Cardiac septum (tissue), 1 donor: Measurements from ENCODE around the gene PPP1R14D. TPM values are rescaled to one million over a fixed set of nuclear protein-coding genes. Genes with fewer than 3 reads are reported as not detected.

Source experiments
- DNase-seq: peaks from one replicate; pipeline ENCODE4 v3.0.0-alpha.2; 2020; ENCODE audit warnings: low spot score
- intact Hi-C: fragments of 100-400 bp; cut with DNase I; formaldehyde crosslinking; loops from one replicate; pipeline ENCODE4 v1.14.0; 2022
- total RNA-seq: library from RNA; stranded (reverse); fragmentation: NEBNext Ultra II Directional; extraction: Animal tissue kit (Norgen Biotek cat#: 25700); gene quantifications from one replicate; pipeline ENCODE4 v1.2.1, GENCODE V29; 2021
- donor health status: DM: no; HTN: no; CAD: no.

Gene PPP1R14D
- total RNA-seq, 1 donor from 2014 or later = not detected

DNA sequence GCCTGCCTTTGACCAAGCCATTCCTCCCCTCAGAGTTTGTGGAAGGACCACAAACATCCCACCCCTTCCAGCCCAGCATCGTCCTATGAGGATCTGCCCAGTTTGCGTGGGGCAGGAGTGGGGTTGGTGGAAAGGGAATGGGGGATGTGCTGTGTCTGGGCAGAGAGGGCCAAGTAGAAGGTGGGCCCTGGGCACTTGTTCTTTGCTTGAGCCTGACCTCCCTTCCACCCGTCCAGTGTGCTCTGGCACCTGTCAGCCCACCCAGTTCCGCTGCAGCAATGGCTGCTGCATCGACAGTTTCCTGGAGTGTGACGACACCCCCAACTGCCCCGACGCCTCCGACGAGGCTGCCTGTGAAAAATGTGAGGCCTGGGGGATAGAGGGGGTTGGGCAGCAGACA is 25.7 kb upstream of the PPP1R14D start:
- intact Hi-C loops = loop anchor here (10.0 kb wide), 1 partner anchor 331 kb away; no protein-coding TSS in a partner anchor

DNA sequence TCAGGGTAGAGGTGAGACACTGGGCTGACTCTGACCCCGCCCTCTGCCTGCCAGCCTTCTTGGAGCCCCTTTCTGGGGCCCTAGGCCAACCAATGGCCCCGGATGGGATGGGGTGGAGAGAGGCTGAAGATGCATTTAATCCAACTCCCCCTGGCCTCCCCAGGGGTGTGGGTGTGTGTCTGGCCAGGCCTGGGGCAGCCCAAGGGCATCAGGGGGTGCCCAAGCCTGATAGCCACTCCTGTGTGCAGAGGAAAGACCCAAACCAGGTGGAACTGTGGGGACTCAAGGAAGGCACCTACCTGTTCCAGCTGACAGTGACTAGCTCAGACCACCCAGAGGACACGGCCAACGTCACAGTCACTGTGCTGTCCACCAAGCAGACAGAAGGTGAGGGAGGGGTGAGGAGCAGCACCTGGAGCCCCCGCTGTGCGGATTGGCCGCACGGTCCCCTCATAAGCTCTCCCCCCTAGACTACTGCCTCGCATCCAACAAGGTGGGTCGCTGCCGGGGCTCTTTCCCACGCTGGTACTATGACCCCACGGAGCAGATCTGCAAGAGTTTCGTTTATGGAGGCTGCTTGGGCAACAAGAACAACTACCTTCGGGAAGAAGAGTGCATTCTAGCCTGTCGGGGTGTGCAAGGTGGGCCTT is 24.9 kb upstream of the PPP1R14D start:
- intact Hi-C loops = loop anchor here (10.0 kb wide), 1 partner anchor 331 kb away; no protein-coding TSS in a partner anchor
- DNase-seq = no peak

More for the DNA sequence above, 25.7 kb upstream of the PPP1R14D start:
- DNase-seq = no peak

DNA sequence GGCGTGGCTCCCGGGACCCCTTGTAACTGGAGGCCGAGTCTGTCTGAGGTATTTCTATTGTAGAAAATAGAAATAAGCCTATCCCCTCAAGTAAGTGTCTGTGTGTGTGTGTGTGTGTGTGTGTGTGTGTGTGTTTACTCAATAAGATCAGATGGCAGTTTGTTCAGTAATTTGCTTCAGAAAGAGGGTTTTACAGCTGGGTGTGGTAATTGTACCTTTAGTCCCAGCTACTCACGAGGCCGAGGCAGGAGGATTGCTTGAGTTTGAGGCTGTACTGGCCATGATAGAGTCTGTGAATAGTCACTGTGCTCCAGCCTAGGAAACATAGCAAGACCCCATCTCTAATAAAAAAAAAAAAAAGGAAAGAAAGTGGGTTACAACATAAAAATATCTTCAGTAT is 24.0 kb upstream of the PPP1R14D start:
- no peak for DNase-seq

DNA sequence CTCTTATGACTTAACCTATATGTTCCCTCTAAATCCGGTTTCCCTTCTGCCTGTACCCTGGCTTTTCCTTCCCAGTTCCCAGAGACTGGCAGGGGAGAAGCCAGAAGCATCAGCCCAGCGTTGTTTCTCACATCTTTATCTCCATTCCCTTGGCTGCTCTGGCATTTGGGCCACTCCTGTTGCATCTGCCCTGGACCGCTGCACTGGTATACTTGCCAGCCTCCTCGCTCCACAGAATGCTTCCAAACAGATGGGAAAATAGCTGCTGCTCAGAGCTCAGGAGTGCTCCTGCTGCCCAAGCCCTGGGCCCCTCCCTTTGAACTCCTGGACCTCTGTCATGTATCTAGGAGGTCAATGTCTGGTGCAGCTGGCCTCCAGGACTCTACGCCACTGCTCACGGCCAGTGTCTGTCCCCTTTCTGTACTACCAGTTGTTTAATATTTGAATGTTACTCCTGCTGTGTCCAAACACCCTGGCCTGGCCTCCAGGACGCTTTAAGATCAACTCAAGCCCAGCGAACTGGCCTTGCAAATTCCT is 22.1 kb upstream of the PPP1R14D start:
- no peak for DNase-seq
- intact Hi-C loops = loop anchor here (10.0 kb wide), 1 partner anchor 334 kb away; no protein-coding TSS in a partner anchor

More for the DNA sequence above, 24.0 kb upstream of the PPP1R14D start:
- intact Hi-C loops = loop anchor here (10.0 kb wide), 1 partner anchor 332 kb away; no protein-coding TSS in a partner anchor

DNA sequence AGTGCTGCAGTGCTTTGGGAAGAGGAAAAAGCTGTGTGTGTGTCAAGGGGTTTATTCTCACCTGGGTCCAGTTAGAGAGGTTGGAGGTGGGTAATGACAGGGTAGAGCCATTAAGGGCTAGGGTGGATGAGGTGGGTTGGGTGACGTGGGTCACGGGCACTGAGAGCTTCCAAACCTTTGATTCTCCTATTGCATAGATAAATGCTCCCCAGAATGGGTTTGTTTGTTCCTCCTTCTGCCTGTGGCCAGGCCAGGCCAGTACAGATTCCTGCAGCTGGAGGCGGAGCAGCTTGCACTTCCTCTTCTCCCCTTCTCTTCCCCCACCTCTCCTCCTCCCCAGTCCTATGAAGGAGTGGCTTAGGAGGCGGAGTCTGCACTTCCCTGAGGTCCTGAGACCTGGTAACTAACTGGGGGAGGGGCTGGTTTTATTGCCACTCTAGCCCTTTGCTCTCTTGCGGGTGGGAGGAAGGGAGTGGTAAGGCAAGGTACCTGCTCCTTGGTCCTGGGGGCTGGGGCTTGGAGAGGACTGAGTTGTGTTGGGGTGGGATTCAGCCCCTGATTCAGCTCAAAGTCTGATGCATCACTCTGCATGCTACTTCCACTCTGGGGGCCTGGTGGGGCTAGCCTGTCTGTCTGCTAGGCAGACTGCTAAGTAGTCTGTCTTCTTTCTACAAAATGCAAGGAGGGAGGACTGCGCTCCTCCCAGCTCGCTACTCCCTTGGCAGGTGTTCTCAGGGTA is 18.9 kb upstream of the PPP1R14D start:
- intact Hi-C loops = no loop called here
- DNase-seq = peak; percentile 84

DNA sequence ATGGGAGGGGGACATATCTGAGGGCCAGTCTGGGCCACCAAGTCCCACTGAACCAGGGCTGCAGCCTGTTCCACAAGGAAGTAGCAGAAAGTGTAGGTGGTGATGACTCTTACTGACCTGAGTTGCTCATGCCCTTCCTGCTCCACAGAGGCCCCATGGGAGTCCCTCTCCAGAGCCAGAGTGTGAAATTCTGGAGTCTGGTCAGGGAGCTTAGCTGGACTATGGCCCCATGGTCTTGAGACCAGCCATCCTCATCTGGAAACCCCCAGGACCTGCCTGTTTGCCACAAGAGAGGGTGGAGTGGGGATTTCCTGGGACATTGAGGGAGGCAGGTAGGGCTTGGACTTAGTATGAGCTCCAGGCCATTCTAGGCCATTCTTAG is 18.3 kb upstream of the PPP1R14D start:
- DNase-seq = no peak
- intact Hi-C loops = no loop called here

DNA sequence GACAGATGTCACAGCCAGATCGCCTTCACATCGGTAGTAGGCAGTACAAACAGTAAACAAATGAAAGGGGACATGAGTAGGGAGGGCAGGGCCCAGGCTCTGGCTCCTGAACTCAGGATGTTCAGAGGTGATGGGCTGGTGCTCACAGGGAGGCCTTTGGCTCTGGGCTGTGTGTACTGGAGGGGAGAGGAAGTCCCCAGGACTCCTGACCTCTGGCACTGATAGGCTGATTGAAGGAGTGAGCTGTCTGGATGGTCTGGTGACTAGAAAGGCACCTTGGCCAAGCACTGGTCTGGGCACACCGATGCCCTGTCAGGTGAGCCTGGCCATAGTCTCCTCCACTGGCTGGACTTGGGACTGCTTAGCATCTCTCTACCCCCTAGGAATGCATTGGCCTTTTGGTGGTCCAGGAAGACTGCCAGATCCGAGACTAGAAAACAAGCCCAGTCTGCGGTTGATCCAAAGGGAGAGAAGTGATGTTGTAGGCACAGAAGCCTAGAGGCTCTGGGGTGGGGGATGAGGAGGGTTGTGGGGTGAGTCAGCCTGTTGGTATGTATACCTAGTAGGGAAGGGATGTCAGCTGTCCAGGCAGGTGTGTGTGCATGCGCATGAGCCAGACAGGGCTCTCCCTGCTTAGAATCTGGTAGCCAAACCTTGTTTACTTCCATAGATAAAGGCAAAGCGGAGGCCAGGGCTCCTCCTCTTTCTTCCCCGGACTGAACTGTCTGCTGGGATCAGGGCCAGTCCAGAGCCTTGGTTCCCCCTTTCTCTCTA is 17.2 kb upstream of the PPP1R14D start:
- DNase-seq = no peak
- intact Hi-C loops = no loop called here

DNA sequence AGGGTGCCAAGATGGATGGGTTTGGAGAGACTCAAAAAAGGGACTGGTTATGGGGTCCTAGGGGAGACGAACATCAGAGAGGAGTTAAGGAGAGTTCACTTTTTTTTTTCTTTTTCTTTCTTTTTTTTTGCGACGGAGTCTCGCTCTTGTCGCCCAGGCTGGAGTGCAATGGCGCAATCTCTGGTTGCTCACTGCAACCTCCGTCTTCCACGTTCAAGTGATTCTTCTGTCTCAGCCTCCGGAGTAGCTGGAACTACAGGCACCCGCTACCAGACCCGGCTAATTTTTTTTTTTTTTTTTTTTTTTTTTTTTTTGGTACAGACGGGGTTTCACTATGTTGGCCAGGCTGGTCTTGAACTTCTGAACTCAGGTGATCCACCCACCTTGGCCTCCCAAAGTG is 16.5 kb upstream of the PPP1R14D start:
- no peak for DNase-seq
- intact Hi-C loops = no loop called here

DNA sequence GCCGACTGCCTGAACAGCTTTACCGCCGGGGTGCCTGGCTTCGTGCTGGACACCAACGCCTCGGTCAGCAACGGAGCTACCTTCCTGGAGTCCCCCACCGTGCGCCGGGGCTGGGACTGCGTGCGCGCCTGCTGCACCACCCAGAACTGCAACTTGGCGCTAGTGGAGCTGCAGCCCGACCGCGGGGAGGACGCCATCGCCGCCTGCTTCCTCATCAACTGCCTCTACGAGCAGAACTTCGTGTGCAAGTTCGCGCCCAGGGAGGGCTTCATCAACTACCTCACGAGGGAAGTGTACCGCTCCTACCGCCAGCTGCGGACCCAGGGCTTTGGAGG is 16.2 kb upstream of the PPP1R14D start:
- DNase-seq = no peak

DNA sequence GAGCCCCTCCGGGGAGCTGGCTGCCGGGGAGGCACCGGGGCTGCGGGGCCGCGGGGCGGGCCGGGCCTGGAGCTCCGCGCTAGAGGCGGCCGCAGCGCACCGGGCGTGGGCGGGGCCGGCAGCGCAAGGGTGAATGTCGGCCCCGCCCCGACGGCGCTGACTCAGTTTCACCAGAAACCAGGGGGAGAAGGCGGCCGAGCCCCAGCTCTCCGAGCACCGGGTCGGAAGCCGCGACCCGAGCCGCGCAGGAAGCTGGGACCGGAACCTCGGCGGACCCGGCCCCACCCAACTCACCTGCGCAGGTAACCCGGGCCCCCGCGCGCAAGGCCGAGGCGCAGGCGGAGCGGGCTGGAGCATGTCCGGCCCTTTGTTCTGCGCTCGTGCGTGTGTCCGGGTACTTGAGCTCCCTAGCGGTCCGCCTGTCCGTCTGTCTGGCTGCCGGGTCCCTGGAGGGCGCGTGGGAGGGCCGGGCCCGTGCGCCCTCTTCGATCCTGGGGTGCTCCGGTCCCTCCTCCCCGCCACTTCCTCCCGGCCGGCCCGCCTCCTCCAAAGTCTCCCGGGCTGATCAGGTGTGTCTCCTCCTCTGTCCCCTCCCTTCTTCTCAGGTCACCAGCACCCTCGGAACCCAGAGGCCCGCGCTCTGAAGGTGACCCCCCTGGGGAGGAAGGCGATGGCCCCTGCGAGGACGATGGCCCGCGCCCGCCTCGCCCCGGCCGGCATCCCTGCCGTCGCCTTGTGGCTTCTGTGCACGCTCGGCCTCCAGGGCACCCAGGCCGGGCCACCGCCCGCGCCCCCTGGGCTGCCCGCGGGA is 15.6 kb upstream of the PPP1R14D start, which contains the start of gene SPINT1:
TSS of gene SPINT1 (plus strand) at position 164 of the 811 bp plus-strand sequence. CDS start at position 671, 507 bp downstream.
- intact Hi-C loops = no loop called here
- DNase-seq = peak; percentile 78

More for the DNA sequence above, 16.2 kb upstream of the PPP1R14D start:
- intact Hi-C loops = no loop called here

DNA sequence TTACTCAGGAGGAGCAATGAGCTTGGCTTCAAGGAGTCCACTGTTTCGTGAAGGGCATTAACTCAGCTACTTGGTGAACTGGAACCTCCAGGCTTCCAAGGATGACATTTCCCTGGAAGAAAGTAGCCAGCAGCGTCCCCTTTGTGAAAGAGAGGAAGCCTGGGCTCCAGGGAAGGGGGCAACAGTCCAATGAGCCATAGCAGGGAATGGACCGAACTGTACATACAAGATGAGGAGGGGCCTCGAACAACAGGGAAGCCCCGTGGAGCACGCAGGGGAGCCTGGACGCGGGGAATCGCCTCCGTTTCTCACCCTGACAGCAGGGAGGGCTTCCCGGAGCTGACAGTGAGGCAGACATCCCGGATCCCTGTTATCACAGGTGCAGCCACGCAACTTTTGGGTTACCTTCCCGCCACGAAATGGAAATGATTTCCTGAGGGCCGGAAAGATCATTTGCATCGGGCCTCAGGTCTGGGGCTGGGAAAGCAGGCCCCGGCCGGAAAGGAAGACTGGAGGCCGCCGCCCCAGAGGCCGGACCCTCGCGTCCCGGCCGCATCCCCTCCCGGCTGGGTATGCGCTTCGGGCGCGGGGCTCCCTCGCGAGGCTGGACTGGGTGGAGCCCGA is 14.9 kb upstream of the PPP1R14D start:
- intact Hi-C loops = no loop called here

DNA sequence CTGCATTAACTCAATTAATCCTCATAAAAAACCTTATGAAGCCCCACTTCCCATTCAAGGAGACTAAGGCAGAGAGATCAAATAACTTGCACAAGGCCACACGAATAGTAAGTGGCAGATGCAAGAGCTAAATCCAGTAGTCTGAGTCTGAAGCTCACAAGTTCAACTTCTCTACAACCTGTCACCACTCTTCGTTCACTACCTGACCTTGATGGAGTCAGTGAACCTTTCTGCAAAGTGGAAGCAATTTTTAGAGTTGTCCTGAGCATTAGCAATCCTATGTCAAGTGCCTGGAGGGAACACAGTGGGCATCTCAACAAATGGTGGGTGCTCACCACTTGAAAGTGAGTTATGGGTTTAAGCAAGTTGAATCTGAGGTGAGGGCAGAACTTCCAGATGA is 13.2 kb upstream of the PPP1R14D start:
- intact Hi-C loops = no loop called here
- DNase-seq = no peak

More for the DNA sequence above, 14.9 kb upstream of the PPP1R14D start:
- DNase-seq = no peak

DNA sequence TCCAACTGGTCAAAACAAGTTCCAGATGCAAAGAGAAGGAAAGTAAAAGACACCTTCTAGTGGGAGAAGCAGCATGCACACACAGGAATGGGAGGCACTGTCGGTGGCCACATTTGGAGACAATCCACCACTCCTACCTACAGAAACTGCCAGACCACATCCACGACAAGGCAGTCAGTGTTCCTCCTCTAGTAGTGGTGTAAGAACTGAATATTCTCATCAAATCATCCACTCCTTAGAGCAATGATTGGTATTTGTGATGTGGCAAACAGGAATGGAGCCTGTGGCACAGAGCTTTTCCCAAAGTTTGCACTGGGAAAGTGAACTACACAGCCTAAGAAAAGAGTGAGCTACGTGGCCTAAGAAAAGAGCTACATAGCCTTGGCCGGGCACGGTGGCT is 10.2 kb upstream of the PPP1R14D start:
- intact Hi-C loops = no loop called here
- no peak for DNase-seq

DNA sequence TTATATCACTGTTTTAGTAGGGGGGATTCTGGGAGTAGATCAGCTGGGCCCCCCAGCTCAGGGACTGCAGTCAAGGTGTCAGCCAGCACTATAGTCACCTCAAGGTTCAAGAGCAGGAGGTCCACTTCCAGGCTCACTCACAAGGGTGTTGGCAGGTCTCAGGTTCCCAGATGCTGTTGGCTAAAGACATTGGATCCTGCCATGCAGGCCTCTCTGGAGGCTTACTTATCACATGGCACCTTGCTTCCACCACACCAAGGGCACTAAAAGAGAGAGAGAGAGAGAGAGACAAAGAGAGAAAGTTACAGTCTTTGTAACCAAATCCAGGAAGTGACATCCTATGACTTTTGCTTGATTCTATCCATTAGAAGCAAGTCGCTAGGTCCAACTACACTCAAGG is 7.5 kb upstream of the PPP1R14D start:
- intact Hi-C loops = no loop called here
- DNase-seq = no peak

DNA sequence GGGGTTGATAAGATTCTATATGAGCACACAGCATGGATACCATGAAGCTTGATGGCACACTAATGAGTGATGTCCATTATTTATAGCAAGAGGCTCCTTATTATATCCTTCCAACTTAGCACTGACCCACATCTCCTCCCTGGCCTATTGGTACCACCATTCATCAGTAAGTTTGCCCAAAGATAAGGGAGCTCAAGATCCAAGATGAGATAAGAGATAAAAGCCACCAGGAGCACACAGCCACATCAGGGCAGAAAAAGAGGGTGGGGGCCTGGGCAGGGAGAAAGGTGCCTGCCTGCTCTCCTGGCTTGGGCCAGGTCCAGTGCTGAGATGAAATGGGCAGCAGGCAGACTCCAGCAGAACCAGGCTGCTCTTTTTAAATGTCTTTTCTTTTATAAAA is 4.4 kb upstream of the PPP1R14D start:
- DNase-seq = no peak
- intact Hi-C loops = no loop called here

DNA sequence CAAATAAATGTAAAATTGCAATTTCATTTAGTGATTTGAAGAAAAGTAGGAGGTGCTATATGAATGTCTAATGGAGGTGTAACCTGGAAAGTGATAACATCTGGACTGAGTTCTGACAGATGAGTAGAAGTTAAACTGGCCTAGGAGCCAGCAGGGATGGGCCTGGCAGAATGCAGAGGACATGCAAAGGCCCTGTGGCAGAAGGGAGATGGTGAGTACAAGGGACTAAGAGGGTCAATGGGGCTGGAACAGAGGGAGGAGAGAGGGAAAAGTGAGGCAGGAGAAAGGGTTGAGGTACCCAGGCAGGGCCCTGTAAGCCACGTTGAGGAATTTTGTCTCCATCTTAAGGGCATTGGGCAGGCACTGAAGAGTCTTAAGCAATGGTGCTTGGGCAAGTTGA is 3.4 kb upstream of the PPP1R14D start:
- no peak for DNase-seq
- intact Hi-C loops = no loop called here

DNA sequence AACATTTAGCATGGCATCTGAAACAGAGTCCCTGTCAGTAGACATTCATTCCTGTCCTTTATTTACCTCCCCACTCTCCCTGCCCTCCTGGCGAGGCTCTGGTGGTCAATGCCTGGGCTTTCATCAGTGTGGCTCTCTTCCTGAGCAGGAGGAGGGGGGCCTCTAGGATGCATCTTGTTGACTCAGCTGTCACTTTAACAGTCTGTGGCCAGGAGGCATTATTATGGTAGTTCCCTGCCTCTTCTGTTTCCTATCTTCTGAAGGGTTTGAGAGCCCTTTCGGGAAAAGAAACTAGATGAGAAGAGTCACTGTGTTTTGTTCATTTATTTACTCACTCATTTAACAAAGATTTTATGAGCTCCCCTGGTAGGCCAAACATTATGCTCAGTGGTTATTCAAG is 2.4 kb upstream of the PPP1R14D start:
- intact Hi-C loops = no loop called here
- no peak for DNase-seq

DNA sequence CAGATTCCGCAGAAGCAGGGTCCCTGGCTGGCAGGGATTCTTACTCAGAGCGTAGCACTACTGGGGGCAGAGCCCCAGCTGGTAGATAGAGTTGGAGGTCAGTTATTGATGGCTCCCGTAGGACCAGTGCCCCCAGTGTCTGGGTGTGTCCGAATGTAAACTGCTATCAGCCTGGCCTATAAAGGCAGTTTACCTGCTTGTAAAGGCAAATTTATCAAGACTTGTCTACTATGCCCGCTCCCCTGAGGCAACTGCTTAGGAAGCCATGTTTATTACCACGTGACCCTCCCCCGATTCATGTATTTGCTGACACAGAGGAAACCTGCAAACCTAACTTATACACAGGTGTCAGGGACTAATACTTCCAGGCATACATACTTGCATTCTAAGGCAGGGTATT is 607 bp upstream of the PPP1R14D start:
- intact Hi-C loops = no loop called here

More for the DNA sequence above, 607 bp upstream of the PPP1R14D start:
- DNase-seq = no peak
